ENCODE results near the gene VMAC. TPM values are rescaled to one million over a fixed set of nuclear protein-coding genes. Genes with fewer than 3 reads are reported as not detected.

VMAC gene
- total and polyA plus RNA-seq, 2 of the 8 experiments (the other 6 are each of a cell fraction or from before 2014, with no cell fraction given): 1.3 to 2.2 TPM

GRCh38 chr19:5900976-5901375 is 3.7 kb upstream of the VMAC start:
- 96% methylated on average over 8 of the region's 8 CpGs; no CpG with 5 or more reads in 1 of the 2 experiments for WGBS, 2 experiments (ENCODE audit: extremely low coverage in 1 of 2, insufficient coverage in 1 of 2, insufficient read length in 1 of 2, insufficient replicate concordance in 2 of 2, low coverage in 1 of 2, low lambda C conversion rate in 2 of 2, missing lambda C conversion rate in 1 of 2)
- no peak overlapping the region for H2BK20ac ChIP-seq (ENCODE audit: low read length)
- H4K5ac ChIP-seq (ENCODE audit: insufficient read length, low read depth, low read length): no peak overlapping the region
- no peak overlapping the region for H3K4me2 ChIP-seq (ENCODE audit: insufficient read depth in 1 of 2, low read depth in 2 of 2, low read length in 2 of 2)
- FAIRE-seq (no peak), DNase-seq (ENCODE audit: low read depth in 1 of 2, low spot score in 2 of 2) (no peak)
- H2BK15ac ChIP-seq (ENCODE audit: low read length): no peak overlapping the region
- no peak overlapping the region for H2AK5ac ChIP-seq (ENCODE audit: low read depth, low read length)
- CTCF ChIA-PET (ENCODE audit: partially characterized antibody): interaction anchor here (3.3 to 6.5 kb wide), 2 partner anchors 9 to 97 kb away, joined by 20 to 43 read pairs; partner anchors contain the start of gene NRTN
- no peak overlapping the region for H3K4ac ChIP-seq (replicated peaks; ENCODE audit: insufficient read length, low read depth, low read length)
- H2BK120ac ChIP-seq (replicated peaks; ENCODE audit: low read depth, low read length): no peak overlapping the region
- no peak overlapping the region for H3K14ac ChIP-seq (ENCODE audit: insufficient read length)
- H3K23ac ChIP-seq (ENCODE audit: insufficient read length): no peak overlapping the region
- no peak overlapping the region for H3K4me3 ChIP-seq (ENCODE audit: extremely low read depth in 1 of 4, insufficient read depth in 2 of 4, low read depth in 3 of 4, low read length in 4 of 4)
- no peak overlapping the region for H3K9ac ChIP-seq (replicated peaks in 1 of 4; ENCODE audit: extremely low read depth in 1 of 4, low read depth in 3 of 4, low read length in 3 of 4)
- no peaks in the 10 kb centered on the region for H3K27me3 ChIP-seq (replicated peaks in 1 of 4; ENCODE audit: control insufficient read depth in 3 of 4, extremely low read depth in 1 of 4, insufficient read depth in 3 of 4, low read length in 3 of 4)
- no peak overlapping the region for H2BK5ac ChIP-seq (ENCODE audit: low read depth, low read length)
- H3K4me1 ChIP-seq (replicated peaks in 1 of 4; ENCODE audit: control insufficient read depth in 3 of 4, insufficient read depth in 4 of 4, low read length in 3 of 4): peaks cover 0 to 5% (median 0%) of the 10 kb centered on the region in 4 experiments; a peak in 4 of 7 replicates
- peaks cover 7% of the 10 kb centered on the region for H3K79me1 ChIP-seq (ENCODE audit: low read depth, low read length)
- no peak overlapping the region for H2BK12ac ChIP-seq (ENCODE audit: low read depth, low read length)
- H4K20me1 ChIP-seq (replicated peaks in 1 of 2; ENCODE audit: control insufficient read depth in 1 of 2, insufficient read depth in 2 of 2, low read length in 2 of 2): peaks cover 8 to 18% of the 10 kb centered on the region in 2 experiments
- POLR2A ChIA-PET (ENCODE audit: partially characterized antibody): interaction anchor here (4.6 to 6.1 kb wide), 2 partner anchors 9 to 73 kb away, joined by 25 to 49 read pairs; no protein-coding TSS in a partner anchor
- H2AFZ ChIP-seq (ENCODE audit: low read length): no peak overlapping the region
- H3K9me3 ChIP-seq (ENCODE audit: insufficient read depth in 2 of 2, low read depth in 1 of 2, low read length in 1 of 2): no peaks in the 10 kb centered on the region
- no peak overlapping the region for H3K27ac ChIP-seq (ENCODE audit: low read depth, low read length)
- H3K36me3 ChIP-seq (ENCODE audit: control insufficient read depth in 2 of 4, insufficient read depth in 4 of 4, low read length in 3 of 4): peaks cover 0 to 6% (median 3%) of the 10 kb centered on the region in 4 experiments; a peak in 4 of 8 replicates
- H3K23me2 ChIP-seq (ENCODE audit: low read depth, low read length): peaks cover 9% of the 10 kb centered on the region
- H3K18ac ChIP-seq (ENCODE audit: extremely low read depth, low read length): no peak overlapping the region
- H3K79me2 ChIP-seq (ENCODE audit: control insufficient read depth in 1 of 2, insufficient read depth in 2 of 2, low read length in 2 of 2): peaks cover 3 to 37% of the 10 kb centered on the region in 2 experiments; a peak in 3 of 4 replicates
- H4K91ac ChIP-seq (replicated peaks; ENCODE audit: insufficient read length, low read length): no peak overlapping the region
- H3K56ac ChIP-seq (replicated peaks; ENCODE audit: insufficient read length, low read depth, low read length): no peak overlapping the region
- H4K8ac ChIP-seq (ENCODE audit: extremely low read depth, insufficient read depth, low read length): no peak overlapping the region; the same call in 1 of the 2 replicates
- TF ChIP-seq NANOG (IDR thresholded peaks at IDR 0.05; ENCODE audit: insufficient read depth, low read depth, low read length, poor library complexity, severe bottlenecking): no peak
- no peak for TF ChIP-seq NRF1 (IDR thresholded peaks at IDR 0.05; ENCODE audit: low read depth, low read length)
- no peak for TF ChIP-seq EZH2 (IDR thresholded peaks at IDR 0.05; ENCODE audit: low read depth, low read length, severe bottlenecking)
- no peak for TF ChIP-seq CBX8 (IDR thresholded peaks at IDR 0.05; ENCODE audit: borderline replicate concordance, low read depth, low read length)
- TF ChIP-seq TAF1 (IDR thresholded peaks at IDR 0.05; ENCODE audit: low read depth, low read length): no peak
- no peak for TF ChIP-seq RBBP5 (IDR thresholded peaks at IDR 0.05; ENCODE audit: borderline replicate concordance, low read depth, low read length)
- no peak for TF ChIP-seq SP1 (IDR thresholded peaks at IDR 0.05; ENCODE audit: low read depth, low read length)
- no peak for TF ChIP-seq EP300 (IDR thresholded peaks at IDR 0.05; ENCODE audit: borderline replicate concordance in 1 of 2, low read depth in 2 of 2, low read length in 2 of 2)
- no peak for TF ChIP-seq CBX5 (IDR thresholded peaks at IDR 0.05; ENCODE audit: low read depth, low read length)
- TF ChIP-seq HDAC2 (IDR thresholded peaks at IDR 0.05; ENCODE audit: borderline replicate concordance in 1 of 2, low read depth in 2 of 2, low read length in 2 of 2): no peak
- TF ChIP-seq E2F6 (IDR thresholded peaks at IDR 0.05): no peak
- TF ChIP-seq EGR1 (IDR thresholded peaks at IDR 0.05; ENCODE audit: borderline replicate concordance, low read depth, low read length): no peak
